ENCODE measurements around the gene BHMT2.

Gene BHMT2

GRCh38 chr5:79075646-79076426, 6.3 kb downstream of the BHMT2 start:
- no peaks in the 10 kb centered on the region for H3K36me3 ChIP-seq (ENCODE audit: insufficient read depth, low read length)
- peaks cover 4% of the 10 kb centered on the region for H3K4me1 ChIP-seq (ENCODE audit: insufficient read depth, low read length, poor library complexity, severe bottlenecking)
- no peaks in the 10 kb centered on the region for H4K20me1 ChIP-seq (ENCODE audit: insufficient read depth, low read length, poor library complexity, severe bottlenecking)
- no peaks in the 10 kb centered on the region for H3K9me2 ChIP-seq (replicated peaks; ENCODE audit: low read depth, low read length)
- TF ChIP-seq EZH2phosphoT487 (IDR thresholded peaks at IDR 0.05; ENCODE audit: borderline replicate concordance) (no peak), CTCF (conservative IDR thresholded peaks at IDR 0.05; ENCODE audit: low read length) (peak; percentile 14; the same call in 1 of the 2 replicates)
- no peak overlapping the region for H3K4me2 ChIP-seq (ENCODE audit: low read depth, low read length, poor library complexity, severe bottlenecking)
- H3F3A ChIP-seq (ENCODE audit: low read depth), result no peaks in the 10 kb centered on the region
- H3K4me3 ChIP-seq (ENCODE audit: low read length, poor library complexity, severe bottlenecking), result no peak overlapping the region
- H3K27me3 ChIP-seq (ENCODE audit: insufficient read depth, low read length, poor library complexity, severe bottlenecking), result no peaks in the 10 kb centered on the region
- H3K9me3 ChIP-seq (ENCODE audit: insufficient read depth, low read depth, low read length), result no peaks in the 10 kb centered on the region
- H3K79me2 ChIP-seq (ENCODE audit: insufficient read depth, low read length), result no peaks in the 10 kb centered on the region
- H2AFZ ChIP-seq (ENCODE audit: low read length), result no peak overlapping the region
- H3K9ac ChIP-seq (ENCODE audit: low read depth, low read length, poor library complexity, severe bottlenecking), result no peak overlapping the region

- TF ChIP-seq CTCF (conservative IDR thresholded peaks at IDR 0.05; ENCODE audit: low read length), result no peak
- TF ChIP-seq EZH2phosphoT487 (IDR thresholded peaks at IDR 0.05; ENCODE audit: borderline replicate concordance), result no peak
Measured at GRCh38 chr5:79076819-79077218, 7.3 kb downstream of the BHMT2 start.

GRCh38 chr5:79077680-79078365, 8.3 kb downstream of the BHMT2 start:
- peaks cover 4% of the 10 kb centered on the region for H3K4me1 ChIP-seq (ENCODE audit: insufficient read depth, low read length, poor library complexity, severe bottlenecking)
- H3K36me3 ChIP-seq (ENCODE audit: insufficient read depth, low read length), result no peaks in the 10 kb centered on the region
- H2AFZ ChIP-seq (ENCODE audit: low read length), result no peak overlapping the region
- no peaks in the 10 kb centered on the region for H3K9me3 ChIP-seq (ENCODE audit: insufficient read depth, low read depth, low read length)
- no peak overlapping the region for H3K4me3 ChIP-seq (ENCODE audit: low read length, poor library complexity, severe bottlenecking)
- no peak overlapping the region for H3K4me2 ChIP-seq (ENCODE audit: low read depth, low read length, poor library complexity, severe bottlenecking)
- H3F3A ChIP-seq (ENCODE audit: low read depth), result no peaks in the 10 kb centered on the region
- no peaks in the 10 kb centered on the region for H3K79me2 ChIP-seq (ENCODE audit: insufficient read depth, low read length)
- H4K20me1 ChIP-seq (ENCODE audit: insufficient read depth, low read length, poor library complexity, severe bottlenecking), result no peaks in the 10 kb centered on the region
- H3K9me2 ChIP-seq (replicated peaks; ENCODE audit: low read depth, low read length), result no peaks in the 10 kb centered on the region
- no peak for TF ChIP-seq EZH2phosphoT487 (IDR thresholded peaks at IDR 0.05; ENCODE audit: borderline replicate concordance)
- no peak for TF ChIP-seq CTCF (conservative IDR thresholded peaks at IDR 0.05; ENCODE audit: low read length)
- H3K27me3 ChIP-seq (ENCODE audit: insufficient read depth, low read length, poor library complexity, severe bottlenecking), result no peaks in the 10 kb centered on the region
- H3K9ac ChIP-seq (ENCODE audit: low read depth, low read length, poor library complexity, severe bottlenecking), result no peak overlapping the region

More at GRCh38 chr5:79076819-79077218, 7.3 kb downstream of the BHMT2 start:
- H3F3A ChIP-seq (ENCODE audit: low read depth), result no peaks in the 10 kb centered on the region
- no peaks in the 10 kb centered on the region for H4K20me1 ChIP-seq (ENCODE audit: insufficient read depth, low read length, poor library complexity, severe bottlenecking)
- H3K9me2 ChIP-seq (replicated peaks; ENCODE audit: low read depth, low read length), result no peaks in the 10 kb centered on the region
- H3K4me1 ChIP-seq (ENCODE audit: insufficient read depth, low read length, poor library complexity, severe bottlenecking), result peaks cover 4% of the 10 kb centered on the region
- H3K9me3 ChIP-seq (ENCODE audit: insufficient read depth, low read depth, low read length), result no peaks in the 10 kb centered on the region
- no peaks in the 10 kb centered on the region for H3K27me3 ChIP-seq (ENCODE audit: insufficient read depth, low read length, poor library complexity, severe bottlenecking)
- no peak overlapping the region for H3K4me2 ChIP-seq (ENCODE audit: low read depth, low read length, poor library complexity, severe bottlenecking)
- H3K36me3 ChIP-seq (ENCODE audit: insufficient read depth, low read length), result no peaks in the 10 kb centered on the region
- no peak overlapping the region for H3K9ac ChIP-seq (ENCODE audit: low read depth, low read length, poor library complexity, severe bottlenecking)
- no peak overlapping the region for H3K4me3 ChIP-seq (ENCODE audit: low read length, poor library complexity, severe bottlenecking)
- H3K79me2 ChIP-seq (ENCODE audit: insufficient read depth, low read length), result no peaks in the 10 kb centered on the region
- no peak overlapping the region for H2AFZ ChIP-seq (ENCODE audit: low read length)
